Vagina (tissue), 2 donors: ENCODE results near the gene ARHGAP8.

Experiments used
- CTCF ChIP-seq, 3 experiments: fragments of 450-650 bp in 2 of 3; fragments of 200-600 bp in 1 of 3; sonication (generic) in 1 of 3; IDR thresholded peaks; one replicate each; pipeline ENCODE4 v1.5.1; 2017 to 2019; ENCODE audit warnings: antibody characterized with exemption in 3 of 3, mild to moderate bottlenecking in 2 of 3, moderate library complexity in 2 of 3
- POLR2A ChIP-seq, 2 donors: fragments of 450-650 bp; IDR thresholded peaks; one replicate each; pipeline ENCODE4 v1.6.1; 2017; ENCODE audit warnings: antibody characterized with exemption in 2 of 2, mild to moderate bottlenecking in 2 of 2, moderate library complexity in 2 of 2
- POLR2AphosphoS5 ChIP-seq, 2 donors: sonication (generic); formaldehyde crosslinking; IDR thresholded peaks; one replicate each; pipeline ENCODE4 v1.9.0; 2017; ENCODE audit warnings: antibody characterized with exemption in 2 of 2, mild to moderate bottlenecking in 2 of 2, low read depth in 1 of 2; ENCODE audit not compliant: insufficient read depth in 1 of 2

GRCh38 chr22:44814266-44815098 lies 62.1 kb downstream of the ARHGAP8 start:
- no peak for TF ChIP-seq CTCF (IDR thresholded peaks at IDR 0.05)
- no peak for TF ChIP-seq POLR2AphosphoS5 (IDR thresholded peaks at IDR 0.05; ENCODE audit: insufficient read depth in 1 of 2, low read depth in 1 of 2)
- TF ChIP-seq POLR2A (IDR thresholded peaks at IDR 0.05), result no peak
